H9 (cell line): ENCODE measurements around the gene TLE5. TPM values are rescaled to one million over a fixed set of nuclear protein-coding genes. Genes with fewer than 3 reads are reported as not detected.

Experiments
- DNase-seq: peaks from one replicate; pipeline ENCODE4 v3.0.0-alpha.2; 2017
- H2AFZ ChIP-seq: one replicate; pipeline ENCODE4 v1.6.1; 2013; ENCODE audit warnings: mild to moderate bottlenecking, low read length, control low read depth, moderate library complexity
- H2AK5ac ChIP-seq: 2 replicates; pipeline ENCODE4 v1.6.1; 2013; ENCODE audit warnings: low read length, control low read depth, mixed read lengths; ENCODE audit not compliant: insufficient read length
- H2BK120ac ChIP-seq: one replicate; pipeline ENCODE4 v1.6.1; 2013; ENCODE audit warnings: low read depth, mild to moderate bottlenecking, low read length, control low read depth, inconsistent platforms; ENCODE audit not compliant: poor library complexity, severe bottlenecking
- H2BK12ac ChIP-seq: 2 replicates; pipeline ENCODE4 v1.6.1; 2013; ENCODE audit warnings: low read length, control low read depth, mixed read lengths, low read depth; ENCODE audit not compliant: insufficient read length
- H2BK15ac ChIP-seq: 2 replicates; pipeline ENCODE4 v1.6.1; 2013; ENCODE audit warnings: low read depth, low read length, control low read depth
- H2BK20ac ChIP-seq: one replicate; pipeline ENCODE4 v1.6.1; 2013; ENCODE audit warnings: low read depth, mild to moderate bottlenecking, low read length, control low read depth, inconsistent platforms; ENCODE audit not compliant: poor library complexity, severe bottlenecking
- H2BK5ac ChIP-seq: 2 replicates; pipeline ENCODE4 v1.6.1; 2013; ENCODE audit warnings: low read length, control low read depth, mixed read lengths; ENCODE audit not compliant: insufficient read length
- H3K14ac ChIP-seq: 2 replicates; pipeline ENCODE4 v1.6.1; 2013; ENCODE audit warnings: low read length, control low read depth; ENCODE audit not compliant: insufficient read depth
- H3K18ac ChIP-seq: 2 replicates; pipeline ENCODE4 v1.6.1; 2013; ENCODE audit warnings: low read depth, mild to moderate bottlenecking, mixed read lengths, low read length, control low read depth; ENCODE audit not compliant: insufficient read length
- H3K23ac ChIP-seq: 2 replicates; pipeline ENCODE4 v1.6.1; 2013; ENCODE audit warnings: low read length, control low read depth, mixed read lengths, low read depth; ENCODE audit not compliant: insufficient read length
- H3K23me2 ChIP-seq: 2 replicates; pipeline ENCODE4 v1.6.1; 2013; ENCODE audit warnings: low read depth, mild to moderate bottlenecking, mixed read lengths, low read length, control low read depth; ENCODE audit not compliant: insufficient read length, poor library complexity, severe bottlenecking
- H3K27ac ChIP-seq: 2 replicates; pipeline ENCODE4 v1.5.1; 2013; ENCODE audit warnings: low read length, control low read depth, mixed read lengths, low read depth; ENCODE audit not compliant: insufficient read length
- H3K27me3 ChIP-seq: 2 replicates; pipeline ENCODE4 v1.6.1; 2013; ENCODE audit warnings: low read length, control low read depth, inconsistent platforms; ENCODE audit not compliant: insufficient read depth
- H3K4ac ChIP-seq: 2 replicates; pipeline ENCODE4 v1.6.1; 2013; ENCODE audit warnings: low read depth, mild to moderate bottlenecking, control low read depth, inconsistent platforms, low read length, moderate library complexity
- H3K4me1 ChIP-seq: 2 replicates; pipeline ENCODE4 v1.6.1; 2013; ENCODE audit warnings: low read length, control low read depth, inconsistent platforms; ENCODE audit not compliant: insufficient read depth
- H3K4me2 ChIP-seq: 2 replicates; pipeline ENCODE4 v1.6.1; 2013; ENCODE audit warnings: low read length, control low read depth, mixed read lengths; ENCODE audit not compliant: insufficient read length, insufficient read depth
- H3K56ac ChIP-seq: 2 replicates; pipeline ENCODE4 v1.6.1; 2013; ENCODE audit warnings: low read depth, mild to moderate bottlenecking, mixed read lengths, low read length, control low read depth; ENCODE audit not compliant: insufficient read length
- H3K79me1 ChIP-seq: 2 replicates; pipeline ENCODE4 v1.6.1; 2013; ENCODE audit warnings: low read depth, mild to moderate bottlenecking, moderate library complexity, low read length, control low read depth, inconsistent platforms; ENCODE audit not compliant: insufficient read depth, poor library complexity, severe bottlenecking
- H3K79me2 ChIP-seq: 2 replicates; pipeline ENCODE4 v1.6.1; 2013; ENCODE audit warnings: low read length, control low read depth, inconsistent platforms; ENCODE audit not compliant: insufficient read depth
- H3K9ac ChIP-seq: 2 replicates; pipeline ENCODE4 v1.6.1; 2013; ENCODE audit warnings: low read length, control low read depth, mixed read lengths; ENCODE audit not compliant: insufficient read length; ENCODE audit errors: extremely low read depth
- H3K9me3 ChIP-seq: one replicate; pipeline ENCODE4 v1.6.1; 2013; ENCODE audit warnings: low read depth, low read length, inconsistent platforms; ENCODE audit not compliant: control insufficient read depth
- H3T11ph ChIP-seq: one replicate; pipeline ENCODE4 v1.6.1; 2013; ENCODE audit warnings: mild to moderate bottlenecking, low read length, control low read depth, inconsistent platforms
- H4K20me1 ChIP-seq: one replicate; pipeline ENCODE4 v1.6.1; 2013; ENCODE audit not compliant: control insufficient read depth, insufficient read length, insufficient read depth
- H4K5ac ChIP-seq: 2 replicates; pipeline ENCODE4 v1.6.1; 2013; ENCODE audit warnings: low read depth, mild to moderate bottlenecking, mixed read lengths, low read length, control low read depth; ENCODE audit not compliant: insufficient read length
- H4K8ac ChIP-seq: replicated peaks from 2 replicates; pipeline ENCODE4 v1.6.1; 2013; ENCODE audit warnings: low read length, control low read depth, mixed read lengths, low read depth; ENCODE audit not compliant: insufficient read length
- H4K91ac ChIP-seq: 2 replicates; pipeline ENCODE4 v1.6.1; 2013; ENCODE audit warnings: low read depth, mild to moderate bottlenecking, moderate library complexity, mixed read lengths, low read length, control low read depth; ENCODE audit not compliant: insufficient read length
- H3K27ac Mint-ChIP-seq, 3 experiments: 2 replicates in 2 of 3; 3 replicates in 1 of 3; pipeline ENCODE4 v1.8.0; 2020 to 2021; ENCODE audit warnings: mixed read lengths in 3 of 3, mild to moderate bottlenecking in 1 of 3, moderate library complexity in 1 of 3
- H3K27me3 Mint-ChIP-seq: 2 replicates; pipeline ENCODE4 v1.8.0; 2021; ENCODE audit warnings: low read depth, mild to moderate bottlenecking, moderate library complexity, mixed read lengths
- H3K36me3 Mint-ChIP-seq, 3 experiments: 2 replicates in 2 of 3; 3 replicates in 1 of 3; pipeline ENCODE4 v1.8.0; 2020 to 2021; ENCODE audit warnings: low read depth in 3 of 3, mixed read lengths in 3 of 3; ENCODE audit not compliant: insufficient read depth in 1 of 3
- H3K4me1 Mint-ChIP-seq, 2 experiments: 2 replicates each; pipeline ENCODE4 v1.8.0; 2020; ENCODE audit warnings: mixed read lengths in 2 of 2
- H3K4me3 Mint-ChIP-seq, 2 experiments: 2 replicates in 1 of 2; 3 replicates in 1 of 2; pipeline ENCODE4 v1.8.0; 2020 to 2021; ENCODE audit warnings: mild to moderate bottlenecking in 2 of 2, mixed read lengths in 2 of 2, moderate library complexity in 1 of 2
- H3K9me3 Mint-ChIP-seq, 2 experiments: 2 replicates in 1 of 2; 3 replicates in 1 of 2; pipeline ENCODE4 v1.8.0; 2020; ENCODE audit warnings: mild to moderate bottlenecking in 2 of 2, mixed read lengths in 2 of 2, moderate library complexity in 1 of 2
- CTCF ChIP-seq: fragments of 200-600 bp; sonication (generic); conservative IDR thresholded peaks from 3 replicates; pipeline ENCODE4 v1.8.0; 2021; ENCODE audit warnings: antibody characterized with exemption, mild to moderate bottlenecking
- WGBS: extraction: QIAGEN DNeasy Blood & Tissue Kit; methylation state at CpG from one replicate; pipeline ENCODE4 v1.1.7; 2013; ENCODE audit warnings: missing lambda C conversion rate, low lambda C conversion rate, mixed read lengths; ENCODE audit not compliant: insufficient read length; ENCODE audit errors: extremely low coverage; 5-methylcytosine and 5-hydroxymethylcytosine counted together
- total RNA-seq: library from RNA; stranded (reverse); gene quantifications from 2 replicates; pipeline ENCODE4 v1.2.1, GENCODE V29; 2021

The TLE5 gene
- total RNA-seq, 1 experiment from 2014 or later, result 221 TPM

DNA sequence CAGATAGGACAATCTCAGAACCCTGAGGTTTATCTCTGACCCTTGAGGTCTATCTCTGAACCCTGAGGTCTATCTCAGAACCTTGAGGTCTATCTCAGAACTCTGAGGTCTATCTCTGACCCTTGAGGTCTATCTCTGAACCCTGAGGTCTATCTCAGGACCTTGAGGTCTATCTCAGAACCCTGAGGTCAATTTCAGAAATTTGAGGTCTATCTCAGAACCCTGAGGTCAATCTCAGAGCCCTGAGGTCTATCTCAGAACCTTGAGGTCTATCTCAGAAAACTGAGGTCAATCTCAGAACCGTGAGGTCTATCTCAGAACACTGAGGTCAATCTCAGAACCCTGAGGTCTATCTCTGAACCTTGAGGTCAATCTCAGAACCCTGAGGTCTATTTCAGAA, 35.5 kb downstream of the TLE5 start:
- Histone ChIP-seq H2BK15ac (no peak overlapping the region), H3K79me1 (no peaks in the 10 kb centered on the region), H3K14ac (no peak overlapping the region), H4K20me1 (no peaks in the 10 kb centered on the region), H2BK12ac (no peak overlapping the region), H3K56ac (no peak overlapping the region), H4K91ac (no peak overlapping the region), H3T11ph (no peak overlapping the region), H3K79me2 (no peaks in the 10 kb centered on the region), H3K18ac (no peak overlapping the region), H3K27ac (no peak overlapping the region), H3K9me3 (no peaks in the 10 kb centered on the region), H2BK5ac (no peak overlapping the region), H2BK120ac (no peak overlapping the region), H2AFZ (no peak overlapping the region), H2AK5ac (no peak overlapping the region), H3K4me1 (peaks cover 3% of the 10 kb centered on the region; the same call in 1 of the 2 replicates), H3K27me3 (peaks cover 2% of the 10 kb centered on the region; the same call in 1 of the 2 replicates), H2BK20ac (no peak overlapping the region), H3K9ac (no peak overlapping the region), H3K23me2 (peaks cover 14% of the 10 kb centered on the region), H3K4me2 (no peak overlapping the region), H4K8ac (no peak overlapping the region), H3K4ac (no peak overlapping the region), H3K23ac (no peak overlapping the region), H4K5ac (no peak overlapping the region)
- no peak for DNase-seq
- H3K4me1 Mint-ChIP-seq, result peaks cover 19 to 29% of the 10 kb centered on the region in 2 experiments
- no peak overlapping the region for H3K4me3 Mint-ChIP-seq
- no CpG with 5 or more reads among the region's 1 CpG for WGBS
- TF ChIP-seq CTCF, result no peak
- H3K27ac Mint-ChIP-seq, result no peak overlapping the region
- peaks cover 0 to 2% (median 1%) of the 10 kb centered on the region in 3 experiments; a peak in 3 of 7 replicates for H3K36me3 Mint-ChIP-seq
- peaks cover 89% of the 10 kb centered on the region for H3K27me3 Mint-ChIP-seq
- H3K9me3 Mint-ChIP-seq, result no peaks in the 10 kb centered on the region; a peak in 1 of 5 replicates
